NCI-H1417 (cell line): Measurements from ENCODE around the gene ZDHHC19.
"Not testable (repeated sequence)": the region's sequence is repeated elsewhere in the genome, so short reads cannot be mapped to it uniquely, and the experiment has no call there.

Source experiments
- DNase-seq, 3 experiments: peaks; one replicate each; lab custom pipeline; 2025; lab: John Stamatoyannopoulos, UW

ZDHHC19 gene

GRCh38 chr3:196210673-196211556 is at the start of gene ZDHHC19:
Gene ZDHHC19 (minus strand): TSS chr3:196211400. CDS start chr3:196211315, 85 bp downstream.
- DNase-seq, result no peak

- DNase-seq, result no peak
Measured at GRCh38 chr3:196260784-196261183, 49.6 kb upstream of the ZDHHC19 start.

GRCh38 chr3:196255776-196256175 is 44.6 kb upstream of the ZDHHC19 start:
- DNase-seq, result no peak

GRCh38 chr3:196254376-196255283 is 43.4 kb upstream of the ZDHHC19 start:
- no peak for DNase-seq

GRCh38 chr3:196251918-196252317 is 40.7 kb upstream of the ZDHHC19 start:
- DNase-seq, result no peak

- no peak for DNase-seq
Measured at GRCh38 chr3:196246612-196247308, 35.6 kb upstream of the ZDHHC19 start.

GRCh38 chr3:196244166-196244565 is 33.0 kb upstream of the ZDHHC19 start:
- DNase-seq, result not testable (repeated sequence)

- no peak for DNase-seq
Measured at GRCh38 chr3:196241704-196242103, 30.5 kb upstream of the ZDHHC19 start.

- DNase-seq, result no peak
Measured at GRCh38 chr3:196240424-196240823, 29.2 kb upstream of the ZDHHC19 start.

- DNase-seq, result no peak
Measured at GRCh38 chr3:196238612-196239560, 27.7 kb upstream of the ZDHHC19 start.

GRCh38 chr3:196237203-196237602 is 26.0 kb upstream of the ZDHHC19 start:
- peak in 1 of 3 experiments; percentile 40 for DNase-seq

GRCh38 chr3:196236223-196236622 is 25.0 kb upstream of the ZDHHC19 start:
- no peak for DNase-seq

GRCh38 chr3:196235452-196236122 is 24.4 kb upstream of the ZDHHC19 start:
- DNase-seq, result no peak

- DNase-seq, result no peak
Measured at GRCh38 chr3:196232882-196233251, 21.7 kb upstream of the ZDHHC19 start.

GRCh38 chr3:196232154-196232881 is 21.1 kb upstream of the ZDHHC19 start:
- DNase-seq, result no peak

- no peak for DNase-seq
Measured at GRCh38 chr3:196227629-196228493, 16.7 kb upstream of the ZDHHC19 start.

- DNase-seq, result no peak
Measured at GRCh38 chr3:196227121-196227561, 15.9 kb upstream of the ZDHHC19 start.

GRCh38 chr3:196225763-196226364 is 14.7 kb upstream of the ZDHHC19 start:
- DNase-seq, result no peak
